Neuronal stem cell (in vitro differentiated cells): Measurements from ENCODE around the gene PMIS2.

Experiments used
- DNase-seq: peaks from one replicate; pipeline ENCODE4 v3.0.0-alpha.2; 2013; ENCODE audit warnings: low spot score
- H2AFZ ChIP-seq: one replicate; pipeline ENCODE4 v1.6.1; 2013; ENCODE audit warnings: mild to moderate bottlenecking, low read length, inconsistent platforms
- H2AK5ac ChIP-seq: 2 replicates; pipeline ENCODE4 v1.6.1; 2013; ENCODE audit warnings: low read depth, mild to moderate bottlenecking, inconsistent platforms, low read length, moderate library complexity, mixed read lengths
- H2BK120ac ChIP-seq: 2 replicates; pipeline ENCODE4 v1.6.1; 2013; ENCODE audit warnings: low read depth, mild to moderate bottlenecking, inconsistent platforms, low read length, moderate library complexity, mixed read lengths
- H2BK12ac ChIP-seq: one replicate; pipeline ENCODE4 v1.6.1; 2013; ENCODE audit warnings: low read length, inconsistent platforms
- H2BK15ac ChIP-seq: 2 replicates; pipeline ENCODE4 v1.6.1; 2013; ENCODE audit warnings: mild to moderate bottlenecking, low read length, inconsistent platforms, mixed read lengths
- H2BK5ac ChIP-seq: one replicate; pipeline ENCODE4 v1.6.1; 2013; ENCODE audit warnings: inconsistent platforms, mild to moderate bottlenecking, low read length, moderate library complexity
- H3K14ac ChIP-seq: one replicate; pipeline ENCODE4 v1.6.1; 2013; ENCODE audit warnings: low read length, inconsistent platforms
- H3K18ac ChIP-seq: 2 replicates; pipeline ENCODE4 v1.6.1; 2013; ENCODE audit warnings: low read length, inconsistent platforms
- H3K23ac ChIP-seq: 2 replicates; pipeline ENCODE4 v1.6.1; 2013; ENCODE audit warnings: low read depth, mild to moderate bottlenecking, mixed read lengths, low read length, inconsistent platforms; ENCODE audit not compliant: poor library complexity
- H3K27ac ChIP-seq: replicated peaks from 3 replicates; pipeline ENCODE4 v1.5.1; 2013; ENCODE audit warnings: low read length, inconsistent platforms
- H3K27me3 ChIP-seq, 3 experiments: 2 replicates each; pipeline ENCODE4 v1.6.1; 2013; ENCODE audit warnings: low read length in 3 of 3, mild to moderate bottlenecking in 2 of 3, inconsistent platforms in 1 of 3, low read depth in 1 of 3, mixed read lengths in 1 of 3, moderate library complexity in 1 of 3; ENCODE audit not compliant: control insufficient read depth in 3 of 3, insufficient read depth in 3 of 3
- H3K36me3 ChIP-seq, 2 donors: replicated peaks in 1 of 2; 2 replicates each; pipeline ENCODE4 v1.6.1; 2013; ENCODE audit warnings: low read length in 2 of 2; ENCODE audit not compliant: control insufficient read depth in 2 of 2, insufficient read depth in 2 of 2
- H3K4ac ChIP-seq: 2 replicates; pipeline ENCODE4 v1.6.1; 2013; ENCODE audit warnings: inconsistent platforms, mild to moderate bottlenecking, low read length, moderate library complexity
- H3K4me1 ChIP-seq, 2 donors: 1 replicate in 1 of 2; 2 replicates in 1 of 2; pipeline ENCODE4 v1.6.1; 2013; ENCODE audit warnings: low read length in 2 of 2, low read depth in 1 of 2; ENCODE audit not compliant: control insufficient read depth in 2 of 2, insufficient read depth in 1 of 2
- H3K4me2 ChIP-seq: one replicate; pipeline ENCODE4 v1.6.1; 2013; ENCODE audit warnings: mild to moderate bottlenecking, low read length, inconsistent platforms; ENCODE audit not compliant: insufficient read depth, poor library complexity, severe bottlenecking
- H3K4me3 ChIP-seq, 2 donors: 2 replicates each; pipeline ENCODE4 v1.5.1; 2013; ENCODE audit warnings: low read length in 2 of 2, mild to moderate bottlenecking in 2 of 2, inconsistent platforms in 1 of 2, moderate library complexity in 1 of 2
- H3K79me1 ChIP-seq: one replicate; pipeline ENCODE4 v1.6.1; 2013; ENCODE audit warnings: low read depth, mild to moderate bottlenecking, inconsistent platforms, low read length, moderate library complexity
- H3K9ac ChIP-seq: one replicate; pipeline ENCODE4 v1.6.1; 2013; ENCODE audit warnings: mild to moderate bottlenecking, low read depth, low read length, inconsistent platforms; ENCODE audit not compliant: poor library complexity
- H3K9me3 ChIP-seq, 2 donors: replicated peaks in 1 of 2; 2 replicates each; pipeline versions ENCODE3 to v1.6.1; 2013; ENCODE audit warnings: low read length in 2 of 2, mild to moderate bottlenecking in 2 of 2, inconsistent platforms in 1 of 2, low read depth in 1 of 2, mixed read lengths in 1 of 2, moderate library complexity in 1 of 2; ENCODE audit not compliant: control insufficient read depth in 2 of 2, insufficient read depth in 1 of 2
- H4K8ac ChIP-seq: one replicate; pipeline ENCODE4 v1.6.1; 2013; ENCODE audit warnings: low read depth, mild to moderate bottlenecking, inconsistent platforms, low read length, moderate library complexity
- H4K91ac ChIP-seq: one replicate; pipeline ENCODE4 v1.6.1; 2013; ENCODE audit warnings: low read length, low read depth, mild to moderate bottlenecking, inconsistent platforms; ENCODE audit not compliant: poor library complexity
- WGBS, 2 donors: extraction: QIAGEN DNeasy Blood & Tissue Kit; methylation state at CpG; one replicate each; pipeline ENCODE4 v1.1.7; 2013; ENCODE audit warnings: missing lambda C conversion rate in 2 of 2, mixed read lengths in 1 of 2; ENCODE audit not compliant: insufficient read length in 2 of 2, insufficient replicate concordance in 1 of 2; ENCODE audit errors: extremely low coverage in 2 of 2; 5-methylcytosine and 5-hydroxymethylcytosine counted together

Gene PMIS2

DNA sequence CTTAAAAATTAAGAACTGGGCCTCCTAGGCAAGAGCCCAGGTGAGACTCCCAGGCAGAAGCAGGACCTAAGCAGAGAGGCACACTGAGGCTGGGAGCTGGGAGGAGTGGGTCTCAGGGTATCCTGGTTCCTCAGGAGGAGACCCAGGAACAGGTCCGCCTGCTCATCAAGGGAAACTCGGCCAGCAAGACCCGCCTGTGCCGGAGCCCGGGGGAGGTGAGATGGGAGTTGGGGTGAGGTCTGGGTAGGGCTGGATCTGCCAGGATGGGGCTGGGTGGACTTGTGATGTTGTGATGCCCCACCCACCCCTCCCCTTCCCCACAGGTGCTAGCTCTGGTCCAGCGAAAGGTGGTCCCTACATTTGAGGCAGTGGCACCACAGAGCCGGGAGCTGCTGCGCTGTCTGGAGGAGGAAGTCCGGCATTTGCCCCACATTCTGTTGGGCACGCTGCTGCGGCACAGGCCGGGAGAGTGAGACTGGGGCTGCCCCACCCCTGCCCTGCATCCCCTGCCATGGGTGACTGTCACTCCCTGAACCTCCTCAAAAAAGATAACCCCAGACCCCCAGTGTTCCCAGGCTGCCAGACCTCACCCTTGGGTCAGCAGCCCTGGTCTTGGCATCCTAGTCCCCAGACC is 33.4 kb downstream of the PMIS2 start:
- Histone ChIP-seq H3K36me3 (peaks cover 40 to 77% of the 10 kb centered on the region in 2 donors), H2BK12ac (no peak overlapping the region), H4K91ac (no peak overlapping the region), H2BK15ac (no peak overlapping the region), H3K4me3 (no peak overlapping the region), H3K9ac (no peak overlapping the region), H4K8ac (no peak overlapping the region), H3K27me3 (no peaks in the 10 kb centered on the region), H3K14ac (no peak overlapping the region), H3K9me3 (no peaks in the 10 kb centered on the region), H2BK5ac (no peak overlapping the region), H2AK5ac (no peak overlapping the region), H3K4me1 (no peaks in the 10 kb centered on the region), H3K4ac (no peak overlapping the region), H3K79me1 (peaks cover 4% of the 10 kb centered on the region), H3K27ac (no peak overlapping the region), H3K4me2 (no peak overlapping the region), H2AFZ (no peak overlapping the region), H3K23ac (no peak overlapping the region), H3K18ac (no peak overlapping the region), H2BK120ac (no peak overlapping the region)
- WGBS, 2 donors = no CpG with 5 or more reads among the region's 12 CpGs
- DNase-seq = no peak

DNA sequence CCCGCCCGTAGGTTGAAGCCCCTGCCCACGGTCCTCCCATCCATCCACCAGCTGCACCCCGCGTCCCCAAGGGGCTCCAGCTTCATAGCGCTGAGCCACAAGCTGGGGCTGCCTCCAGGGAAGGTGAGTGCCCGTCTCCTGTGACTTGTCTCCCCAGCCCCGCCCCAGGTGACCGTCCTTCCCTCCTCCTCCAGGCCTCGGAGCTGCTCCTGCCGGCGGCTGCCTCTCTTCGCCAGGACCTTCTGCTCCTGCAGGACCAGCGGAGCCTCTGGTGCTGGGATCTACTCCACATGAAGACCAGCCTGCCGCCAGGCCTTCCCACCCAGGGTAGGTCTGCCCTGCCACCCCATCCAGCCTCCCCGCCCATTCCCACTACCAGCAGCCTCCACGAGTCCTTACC is 34.0 kb downstream of the PMIS2 start:
- H3K9ac ChIP-seq = peak overlapping the region; percentile 50
- no peak overlapping the region for H2AFZ ChIP-seq

DNA sequence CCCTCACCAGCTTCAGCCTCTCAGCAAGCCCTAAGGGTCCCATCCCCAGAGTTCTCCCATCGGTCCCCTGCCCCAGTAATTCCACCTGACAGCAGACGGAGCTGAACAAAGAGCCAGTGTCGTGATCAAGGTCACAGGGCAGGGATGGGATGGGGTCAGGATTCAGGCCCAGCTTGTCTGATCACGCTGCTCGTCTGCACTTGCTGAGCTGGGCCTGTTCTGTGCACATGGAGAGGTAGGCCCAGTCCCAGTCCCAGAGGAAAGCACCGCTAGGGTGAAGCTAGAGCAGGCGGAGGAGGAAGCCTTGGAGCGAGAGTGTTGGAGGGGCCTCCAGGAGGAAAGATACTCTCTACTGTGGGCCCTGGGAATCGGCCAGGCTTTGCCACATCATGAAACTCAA is 35.7 kb downstream of the PMIS2 start:
- Histone ChIP-seq H3K4me3 (no peak overlapping the region), H2BK5ac (no peak overlapping the region)
- no CpG with 5 or more reads among the region's 9 CpGs for WGBS, 2 donors

More for the DNA sequence above, 34.0 kb downstream of the PMIS2 start:
- Histone ChIP-seq H3K4ac (no peak overlapping the region), H3K4me3 (no peak overlapping the region), H3K27ac (no peak overlapping the region), H4K8ac (no peak overlapping the region), H3K79me1 (peaks cover 4% of the 10 kb centered on the region), H3K23ac (no peak overlapping the region), H3K4me1 (no peaks in the 10 kb centered on the region), H3K36me3 (peaks cover 41 to 71% of the 10 kb centered on the region in 2 donors), H3K4me2 (no peak overlapping the region), H4K91ac (no peak overlapping the region), H2BK120ac (no peak overlapping the region), H2BK15ac (no peak overlapping the region), H2BK5ac (no peak overlapping the region), H2BK12ac (no peak overlapping the region), H3K9me3 (no peaks in the 10 kb centered on the region), H2AK5ac (no peak overlapping the region), H3K27me3 (no peaks in the 10 kb centered on the region), H3K14ac (no peak overlapping the region), H3K18ac (no peak overlapping the region)
- DNase-seq = no peak
- WGBS, 2 donors = no CpG with 5 or more reads among the region's 17 CpGs

DNA sequence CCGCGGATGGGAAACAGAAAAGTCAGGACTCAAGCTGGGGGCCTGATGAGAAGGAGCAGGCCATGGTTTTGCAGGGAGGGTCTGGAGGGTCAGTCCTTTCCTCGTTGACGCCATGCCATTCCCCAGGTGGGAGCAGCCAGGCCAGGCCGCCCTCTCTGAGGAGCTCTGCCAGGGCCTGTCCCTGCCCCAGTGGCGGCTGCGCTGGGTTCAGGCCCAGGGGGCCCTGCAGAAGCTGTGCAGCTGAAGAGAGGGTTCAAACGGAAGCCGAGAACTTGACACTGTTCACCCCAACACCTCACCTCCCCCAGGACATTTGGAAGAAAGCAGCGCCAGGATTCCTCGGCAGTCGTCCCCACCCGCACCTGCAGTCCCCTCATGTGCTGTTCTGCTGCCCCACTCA is 36.8 kb downstream of the PMIS2 start:
- no peak overlapping the region for H3K4me2 ChIP-seq
- H3K79me1 ChIP-seq = peaks cover 4% of the 10 kb centered on the region
- H4K8ac ChIP-seq = peak overlapping the region; percentile 17
- no peaks in the 10 kb centered on the region for H3K9me3 ChIP-seq
- no peak overlapping the region for H2BK120ac ChIP-seq
- H2AFZ ChIP-seq = no peak overlapping the region
- no peak overlapping the region for H2BK15ac ChIP-seq
- no peak overlapping the region for H2BK12ac ChIP-seq
- H3K9ac ChIP-seq = no peak overlapping the region
- no peak overlapping the region for H4K91ac ChIP-seq
- no peak overlapping the region for H3K18ac ChIP-seq
- no peak overlapping the region for H2BK5ac ChIP-seq
- H3K23ac ChIP-seq = no peak overlapping the region
- WGBS, 2 donors = no CpG with 5 or more reads among the region's 13 CpGs
- no peak overlapping the region for H2AK5ac ChIP-seq
- no peak for DNase-seq
- no peak overlapping the region for H3K14ac ChIP-seq
- H3K27me3 ChIP-seq = no peaks in the 10 kb centered on the region
- no peak overlapping the region for H3K4me3 ChIP-seq
- H3K36me3 ChIP-seq = peaks cover 25 to 49% of the 10 kb centered on the region in 2 donors
- H3K27ac ChIP-seq = no peak overlapping the region
- H3K4ac ChIP-seq = no peak overlapping the region
- H3K4me1 ChIP-seq = no peaks in the 10 kb centered on the region

More for the DNA sequence above, 35.7 kb downstream of the PMIS2 start:
- no peak overlapping the region for H3K9ac ChIP-seq
- H3K23ac ChIP-seq = no peak overlapping the region
- no peak overlapping the region for H3K27ac ChIP-seq
- no peak overlapping the region for H2BK120ac ChIP-seq
- H2AK5ac ChIP-seq = no peak overlapping the region
- H4K8ac ChIP-seq = no peak overlapping the region
- DNase-seq = no peak
- H3K14ac ChIP-seq = no peak overlapping the region
- no peak overlapping the region for H2BK15ac ChIP-seq
- peaks cover 4% of the 10 kb centered on the region for H3K79me1 ChIP-seq
- no peak overlapping the region for H3K4ac ChIP-seq
- H3K9me3 ChIP-seq = no peaks in the 10 kb centered on the region
- peak overlapping the region; percentile 10 for H2BK12ac ChIP-seq
- H3K36me3 ChIP-seq = peaks cover 34 to 60% of the 10 kb centered on the region in 2 donors
- H4K91ac ChIP-seq = no peak overlapping the region
- no peak overlapping the region for H3K4me2 ChIP-seq
- H3K18ac ChIP-seq = no peak overlapping the region
- H2AFZ ChIP-seq = no peak overlapping the region
- H3K4me1 ChIP-seq = no peaks in the 10 kb centered on the region
- no peaks in the 10 kb centered on the region for H3K27me3 ChIP-seq
